Measurements from ENCODE around the gene TFR2.

DNA sequence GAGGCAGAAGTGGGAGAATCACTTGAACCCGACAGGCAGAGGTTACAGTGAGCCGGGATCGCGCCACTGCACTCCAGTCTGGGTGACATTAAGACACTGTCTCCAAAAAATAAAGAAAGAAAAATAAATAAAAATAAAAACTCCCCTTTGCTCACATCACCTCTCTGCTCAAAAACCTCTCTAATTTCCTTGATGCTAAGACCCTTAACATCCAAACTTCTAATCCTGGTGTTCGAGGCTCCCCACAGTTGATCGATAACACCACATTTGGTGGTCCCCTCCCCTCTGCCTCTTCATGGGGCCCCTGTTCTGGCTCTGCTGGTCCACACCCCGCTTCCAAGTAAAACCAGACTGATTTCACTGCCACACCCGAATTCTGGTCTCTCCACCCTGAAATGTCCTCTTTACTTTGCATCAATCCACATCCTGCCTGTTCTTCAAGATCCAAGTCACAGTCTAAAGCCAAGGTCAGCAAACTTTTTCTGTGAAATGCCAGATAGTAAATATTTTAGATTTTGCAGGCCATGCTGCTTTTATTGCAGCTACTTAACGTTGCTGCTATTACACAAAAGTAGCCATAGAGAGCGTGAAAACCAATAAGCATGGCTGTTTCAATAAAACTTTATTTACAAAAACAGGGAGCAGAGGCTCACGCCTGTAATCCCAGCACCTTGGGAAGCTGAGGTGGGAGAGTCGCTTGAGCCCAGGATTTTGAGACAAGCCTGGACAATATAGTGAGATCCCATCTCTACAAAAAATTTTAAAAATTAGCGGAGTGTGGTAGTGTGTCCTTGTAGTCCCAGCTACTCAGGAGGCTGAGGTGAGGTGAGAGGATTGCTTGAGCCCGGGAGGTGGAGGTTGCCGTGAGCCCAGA, 17.2 kb downstream of the TFR2 start:
- TF ChIP-seq, protein P1, sequence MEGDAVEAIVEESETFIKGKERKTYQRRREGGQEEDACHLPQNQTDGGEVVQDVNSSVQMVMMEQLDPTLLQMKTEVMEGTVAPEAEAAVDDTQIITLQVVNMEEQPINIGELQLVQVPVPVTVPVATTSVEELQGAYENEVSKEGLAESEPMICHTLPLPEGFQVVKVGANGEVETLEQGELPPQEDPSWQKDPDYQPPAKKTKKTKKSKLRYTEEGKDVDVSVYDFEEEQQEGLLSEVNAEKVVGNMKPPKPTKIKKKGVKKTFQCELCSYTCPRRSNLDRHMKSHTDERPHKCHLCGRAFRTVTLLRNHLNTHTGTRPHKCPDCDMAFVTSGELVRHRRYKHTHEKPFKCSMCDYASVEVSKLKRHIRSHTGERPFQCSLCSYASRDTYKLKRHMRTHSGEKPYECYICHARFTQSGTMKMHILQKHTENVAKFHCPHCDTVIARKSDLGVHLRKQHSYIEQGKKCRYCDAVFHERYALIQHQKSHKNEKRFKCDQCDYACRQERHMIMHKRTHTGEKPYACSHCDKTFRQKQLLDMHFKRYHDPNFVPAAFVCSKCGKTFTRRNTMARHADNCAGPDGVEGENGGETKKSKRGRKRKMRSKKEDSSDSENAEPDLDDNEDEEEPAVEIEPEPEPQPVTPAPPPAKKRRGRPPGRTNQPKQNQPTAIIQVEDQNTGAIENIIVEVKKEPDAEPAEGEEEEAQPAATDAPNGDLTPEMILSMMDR (IDR thresholded peaks at IDR 0.05): no peak
- TF ChIP-seq POLR2A (IDR thresholded peaks at IDR 0.05): no peak
- no peak for TF ChIP-seq POLR2AphosphoS5 (IDR thresholded peaks at IDR 0.05)

All from breast epithelium (tissue), 3 donors.